B cell (primary cell): Measurements from ENCODE around the gene SERGEF.

Source experiments
- EZH2 ChIP-seq: IDR thresholded peaks from 2 replicates; pipeline ENCODE4 v1.6.1; 2012; ENCODE audit warnings: borderline replicate concordance, low read depth, mild to moderate bottlenecking, moderate library complexity, low read length; ENCODE audit not compliant: insufficient read depth, poor library complexity, severe bottlenecking
- TF ChIP-seq, protein P1 (sequence below): fragments of 200-600 bp; IDR thresholded peaks from one replicate; pipeline ENCODE4 v1.8.0; 2022; ENCODE audit warnings: antibody characterized with exemption, mild to moderate bottlenecking

DNA sequence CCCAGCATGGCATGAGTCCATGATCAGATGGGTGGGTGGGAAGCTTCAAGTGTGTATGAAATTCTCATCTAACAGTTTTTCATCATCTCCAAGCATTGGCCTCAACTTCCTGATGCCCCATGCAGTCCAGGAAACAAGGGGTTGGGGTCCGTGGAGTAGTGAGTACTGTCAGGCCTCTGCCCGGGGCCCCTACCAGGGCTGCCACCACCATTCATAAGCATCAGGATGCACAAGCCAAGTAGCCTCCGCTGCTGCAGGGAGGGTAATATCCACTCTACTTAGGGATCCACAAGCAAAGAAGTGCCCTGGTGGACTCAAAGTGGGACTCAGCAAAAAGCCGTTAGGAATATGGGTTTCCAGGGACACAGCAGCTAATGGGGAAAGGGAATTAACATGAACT, 229.0 kb downstream of the SERGEF start:
- TF ChIP-seq, protein P1, sequence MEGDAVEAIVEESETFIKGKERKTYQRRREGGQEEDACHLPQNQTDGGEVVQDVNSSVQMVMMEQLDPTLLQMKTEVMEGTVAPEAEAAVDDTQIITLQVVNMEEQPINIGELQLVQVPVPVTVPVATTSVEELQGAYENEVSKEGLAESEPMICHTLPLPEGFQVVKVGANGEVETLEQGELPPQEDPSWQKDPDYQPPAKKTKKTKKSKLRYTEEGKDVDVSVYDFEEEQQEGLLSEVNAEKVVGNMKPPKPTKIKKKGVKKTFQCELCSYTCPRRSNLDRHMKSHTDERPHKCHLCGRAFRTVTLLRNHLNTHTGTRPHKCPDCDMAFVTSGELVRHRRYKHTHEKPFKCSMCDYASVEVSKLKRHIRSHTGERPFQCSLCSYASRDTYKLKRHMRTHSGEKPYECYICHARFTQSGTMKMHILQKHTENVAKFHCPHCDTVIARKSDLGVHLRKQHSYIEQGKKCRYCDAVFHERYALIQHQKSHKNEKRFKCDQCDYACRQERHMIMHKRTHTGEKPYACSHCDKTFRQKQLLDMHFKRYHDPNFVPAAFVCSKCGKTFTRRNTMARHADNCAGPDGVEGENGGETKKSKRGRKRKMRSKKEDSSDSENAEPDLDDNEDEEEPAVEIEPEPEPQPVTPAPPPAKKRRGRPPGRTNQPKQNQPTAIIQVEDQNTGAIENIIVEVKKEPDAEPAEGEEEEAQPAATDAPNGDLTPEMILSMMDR: no peak
- no peak for TF ChIP-seq EZH2
